Tibial artery (tissue), 4 donors: ENCODE results near the gene OR6P1.

Experiments used
- DNase-seq, 2 donors: peaks; one replicate each; pipeline ENCODE4 v3.0.0-alpha.2; 2019
- H3K27ac ChIP-seq, 2 donors: fragments of 200-600 bp; sonication (generic) in 1 of 2; 1 replicate in 1 of 2; 2 replicates in 1 of 2; pipeline ENCODE4 v1.5.1; 2018 to 2019; ENCODE audit warnings: mild to moderate bottlenecking in 1 of 2
- H3K27me3 ChIP-seq, 2 donors: fragments of 200-600 bp; sonication (generic) in 1 of 2; one replicate each; pipeline versions ENCODE4 v1.5.1 to v1.6.0; 2016 to 2019
- H3K36me3 ChIP-seq, 3 donors: fragments of 200-600 bp; sonication (generic) in 2 of 3; one replicate each; pipeline ENCODE4 v1.5.1; 2016 to 2019; ENCODE audit warnings: mild to moderate bottlenecking in 2 of 3
- H3K4me1 ChIP-seq, 4 donors: fragments of 200-600 bp; sonication (generic) in 2 of 4; 1 replicate in 3 of 4; 2 replicates in 1 of 4; pipeline ENCODE4 v1.5.1; 2016 to 2019
- H3K4me3 ChIP-seq, 2 donors: fragments of 200-600 bp; sonication (generic) in 1 of 2; 1 replicate in 1 of 2; 2 replicates in 1 of 2; pipeline ENCODE4 v1.5.1; 2018 to 2019; ENCODE audit warnings: mild to moderate bottlenecking in 2 of 2
- H3K9me3 ChIP-seq, 3 donors: fragments of 200-600 bp; sonication (generic) in 1 of 3; one replicate each; pipeline ENCODE4 v1.5.1; 2016 to 2019
- intact Hi-C: fragments of 100-400 bp; cut with DNase I; formaldehyde crosslinking; loops from one replicate; pipeline ENCODE4 v1.15.0; 2023; ENCODE audit warnings: low total_unique reads
- TF ChIP-seq, protein P1 (sequence below), 2 experiments: fragments of 200-600 bp in 1 of 2; fragments of 450-650 bp in 1 of 2; IDR thresholded peaks; one replicate each; pipeline ENCODE4 v1.5.1; 2017 to 2019; ENCODE audit warnings: antibody characterized with exemption in 2 of 2, mild to moderate bottlenecking in 1 of 2, moderate library complexity in 1 of 2

OR6P1 gene

DNA sequence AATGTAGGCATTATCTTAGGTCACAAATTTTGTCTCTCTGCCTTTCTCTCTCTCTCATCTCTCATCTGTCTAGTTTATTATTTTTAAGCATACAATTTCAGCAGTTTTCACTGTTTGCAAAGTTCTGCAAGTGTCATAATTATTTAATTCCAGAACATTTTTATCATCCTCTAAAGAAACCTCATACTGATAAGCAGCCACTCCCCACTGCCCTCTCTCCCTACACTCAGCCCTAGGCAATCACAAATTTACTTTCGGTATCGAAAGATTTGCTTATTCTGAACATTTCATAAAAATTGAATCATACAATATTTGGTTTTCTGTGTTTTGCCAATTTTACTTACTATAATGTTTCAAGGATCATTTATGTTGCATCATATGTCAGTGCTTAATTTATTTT lies 32.8 kb downstream of the OR6P1 start:
- H3K4me3 ChIP-seq: no peak overlapping the region
- H3K4me1 ChIP-seq: no peaks in the 10 kb centered on the region
- H3K27me3 ChIP-seq: no peaks in the 10 kb centered on the region
- TF ChIP-seq, protein P1, sequence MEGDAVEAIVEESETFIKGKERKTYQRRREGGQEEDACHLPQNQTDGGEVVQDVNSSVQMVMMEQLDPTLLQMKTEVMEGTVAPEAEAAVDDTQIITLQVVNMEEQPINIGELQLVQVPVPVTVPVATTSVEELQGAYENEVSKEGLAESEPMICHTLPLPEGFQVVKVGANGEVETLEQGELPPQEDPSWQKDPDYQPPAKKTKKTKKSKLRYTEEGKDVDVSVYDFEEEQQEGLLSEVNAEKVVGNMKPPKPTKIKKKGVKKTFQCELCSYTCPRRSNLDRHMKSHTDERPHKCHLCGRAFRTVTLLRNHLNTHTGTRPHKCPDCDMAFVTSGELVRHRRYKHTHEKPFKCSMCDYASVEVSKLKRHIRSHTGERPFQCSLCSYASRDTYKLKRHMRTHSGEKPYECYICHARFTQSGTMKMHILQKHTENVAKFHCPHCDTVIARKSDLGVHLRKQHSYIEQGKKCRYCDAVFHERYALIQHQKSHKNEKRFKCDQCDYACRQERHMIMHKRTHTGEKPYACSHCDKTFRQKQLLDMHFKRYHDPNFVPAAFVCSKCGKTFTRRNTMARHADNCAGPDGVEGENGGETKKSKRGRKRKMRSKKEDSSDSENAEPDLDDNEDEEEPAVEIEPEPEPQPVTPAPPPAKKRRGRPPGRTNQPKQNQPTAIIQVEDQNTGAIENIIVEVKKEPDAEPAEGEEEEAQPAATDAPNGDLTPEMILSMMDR (IDR thresholded peaks at IDR 0.05): no peak
- intact Hi-C loops: no loop called here
- no peaks in the 10 kb centered on the region for H3K36me3 ChIP-seq
- no peak for DNase-seq
- no peaks in the 10 kb centered on the region for H3K9me3 ChIP-seq
- H3K27ac ChIP-seq: no peak overlapping the region

DNA sequence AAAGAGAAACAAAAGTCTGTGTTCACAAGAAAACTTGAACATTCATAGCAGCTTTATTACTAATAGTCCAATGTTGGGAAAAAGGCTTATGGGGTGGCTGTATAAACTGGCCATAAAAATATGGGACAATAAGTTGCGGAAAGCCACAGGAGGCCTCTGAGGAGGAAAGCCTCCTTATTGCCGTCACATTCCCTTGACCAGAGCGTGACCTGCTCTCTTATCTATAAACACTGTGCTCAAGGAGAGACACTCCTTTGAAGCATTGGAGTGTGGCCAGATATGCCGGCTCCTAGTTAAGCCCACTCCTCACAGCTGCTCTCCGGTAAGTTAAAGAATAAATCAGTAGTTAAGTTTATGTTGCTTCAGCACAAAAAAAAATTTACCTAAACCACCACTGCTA lies 35.9 kb downstream of the OR6P1 start:
- H3K36me3 ChIP-seq: no peaks in the 10 kb centered on the region
- DNase-seq: no peak
- H3K4me3 ChIP-seq: no peak overlapping the region
- intact Hi-C loops: no loop called here
- TF ChIP-seq, protein P1 (IDR thresholded peaks at IDR 0.05): no peak
- H3K4me1 ChIP-seq: no peaks in the 10 kb centered on the region
- no peak overlapping the region for H3K27ac ChIP-seq
- no peaks in the 10 kb centered on the region for H3K9me3 ChIP-seq
- H3K27me3 ChIP-seq: no peaks in the 10 kb centered on the region

DNA sequence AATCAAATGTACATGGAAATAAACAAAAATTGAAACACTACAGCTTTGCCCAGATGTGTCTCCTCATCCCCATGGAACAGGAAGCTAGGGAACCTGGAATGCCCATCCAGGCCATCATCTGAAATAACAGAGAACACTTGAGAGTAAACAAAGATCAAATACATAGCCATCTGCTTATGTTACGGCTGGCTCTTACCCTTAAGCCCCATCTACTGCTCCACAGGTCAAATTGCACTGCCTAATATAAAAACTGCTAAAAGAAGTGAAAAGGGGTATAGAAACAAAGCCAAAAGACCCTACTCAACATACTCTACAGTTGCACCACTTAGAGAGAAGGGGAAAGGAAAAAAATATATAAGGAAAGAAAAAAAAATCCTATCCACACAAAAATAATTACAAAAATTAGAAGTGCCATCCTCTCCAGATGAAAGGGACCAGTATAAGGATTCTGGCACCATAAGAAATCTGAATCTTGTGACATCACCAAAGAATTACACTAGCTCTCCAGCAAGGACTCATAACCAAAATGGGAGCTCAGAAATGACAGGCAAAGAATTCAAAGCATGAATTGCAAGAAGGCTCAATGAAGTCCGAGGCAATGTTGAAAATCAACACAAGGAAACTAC lies 43.1 kb downstream of the OR6P1 start:
- H3K4me1 ChIP-seq: no peaks in the 10 kb centered on the region
- no peaks in the 10 kb centered on the region for H3K27me3 ChIP-seq
- no peak for DNase-seq
- H3K4me3 ChIP-seq: no peak overlapping the region
- no peak overlapping the region for H3K27ac ChIP-seq
- peaks cover 0 to 5% (median 4%) of the 10 kb centered on the region in 3 donors for H3K9me3 ChIP-seq
- H3K36me3 ChIP-seq: no peaks in the 10 kb centered on the region
- TF ChIP-seq, protein P1 (IDR thresholded peaks at IDR 0.05): no peak
- intact Hi-C loops: no loop called here

DNA sequence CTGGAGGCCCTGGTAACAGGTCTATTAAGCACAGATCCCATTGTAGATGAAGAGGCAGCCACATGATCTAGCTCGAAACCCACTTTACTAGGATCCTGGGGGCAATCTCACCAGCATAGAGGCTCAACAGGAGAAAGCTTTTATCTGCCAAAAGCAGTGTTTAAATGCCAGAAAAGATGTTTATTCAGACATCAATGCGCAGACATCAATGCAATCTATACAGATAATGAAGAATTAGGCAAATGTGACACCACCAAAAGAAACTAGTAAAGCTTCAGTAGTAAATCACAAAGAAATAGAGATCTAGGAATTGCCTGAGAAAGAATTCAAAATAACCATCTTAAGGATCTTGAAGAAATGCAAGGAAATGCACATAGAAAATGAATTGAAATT lies 48.7 kb downstream of the OR6P1 start:
- no peaks in the 10 kb centered on the region for H3K9me3 ChIP-seq
- H3K27me3 ChIP-seq: no peaks in the 10 kb centered on the region
- H3K36me3 ChIP-seq: no peaks in the 10 kb centered on the region
- intact Hi-C loops: no loop called here
- H3K4me1 ChIP-seq: no peaks in the 10 kb centered on the region
- TF ChIP-seq, protein P1 (IDR thresholded peaks at IDR 0.05): no peak
- H3K4me3 ChIP-seq: no peak overlapping the region
- no peak overlapping the region for H3K27ac ChIP-seq
- DNase-seq: no peak

DNA sequence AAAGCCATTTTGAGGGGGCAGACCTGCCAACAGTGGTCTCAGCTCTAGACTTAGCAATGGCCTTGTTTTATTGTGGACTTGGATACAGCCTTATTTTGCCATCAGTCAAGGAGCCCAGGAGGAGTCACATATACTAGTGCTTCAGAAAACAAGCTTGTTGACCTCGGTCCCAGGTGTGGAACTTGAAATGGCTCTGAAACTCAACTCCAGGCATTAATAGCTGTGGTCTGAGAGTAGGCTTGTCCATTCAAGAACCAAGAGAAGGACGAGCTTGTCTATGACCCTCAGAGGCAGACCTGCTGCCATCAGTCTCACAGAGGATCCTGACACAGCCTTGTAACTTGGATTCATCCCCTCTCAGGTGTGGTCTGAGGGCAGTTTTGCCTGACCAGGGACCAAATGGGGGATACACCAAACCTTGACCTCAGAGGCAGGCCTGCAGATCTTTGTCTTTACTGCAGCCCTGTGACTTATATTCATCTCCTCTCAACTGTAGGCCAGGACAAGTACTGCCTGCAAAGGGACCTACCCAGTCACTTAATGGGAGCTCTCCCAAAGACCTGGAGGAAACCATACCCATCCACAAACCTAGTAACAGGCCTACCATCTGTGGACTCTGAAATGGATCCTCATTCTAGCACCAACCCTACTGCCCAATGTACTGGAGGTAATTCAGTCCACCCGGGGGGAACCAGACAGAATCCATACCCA lies 49.3 kb downstream of the OR6P1 start:
- Histone ChIP-seq H3K4me1 (no peaks in the 10 kb centered on the region), H3K27ac (no peak overlapping the region), H3K27me3 (no peaks in the 10 kb centered on the region), H3K9me3 (no peaks in the 10 kb centered on the region), H3K4me3 (no peak overlapping the region), H3K36me3 (no peaks in the 10 kb centered on the region)
- intact Hi-C loops: no loop called here
- DNase-seq: no peak
- TF ChIP-seq, protein P1 (IDR thresholded peaks at IDR 0.05): no peak
